ENCODE data around the gene AGAP1.

- TF ChIP-seq CTCF (IDR thresholded peaks at IDR 0.05; ENCODE audit: low read depth, low read length, missing input control) (peak; percentile 92), REST (IDR thresholded peaks at IDR 0.05) (no peak), EGR1 (IDR thresholded peaks at IDR 0.05; ENCODE audit: low read depth in 2 of 2) (no peak)
Observed at GRCh38 chr2:235746257-235746934, 252.6 kb downstream of the AGAP1 start.

Data from liver (tissue), 3 donors.